SK-N-SH (cell line): ENCODE measurements around the gene CLIP3. TPM values are rescaled to one million over a fixed set of nuclear protein-coding genes. Genes with fewer than 3 reads are reported as not detected.

Experiments used
- CTCF ChIA-PET: fragments of 300-600, 350-600 bp; formaldehyde crosslinking; extraction: SDS; loops from one replicate; lab custom pipeline; 2021; lab: Yijun Ruan, JAX
- POLR2A ChIA-PET: fragments of 350-600 bp; sonication (Branson Sonifier 250); formaldehyde crosslinking; extraction: SDS; loops from one replicate; lab custom pipeline; 2020; ENCODE audit warnings: antibody characterized with exemption, inconsistent platforms; lab: Yijun Ruan, JAX
- DNase-seq: peaks from one replicate; pipeline ENCODE4 v3.0.0; 2012
- H2AFZ ChIP-seq: fragments of 200-600 bp; sonication (generic); 2 replicates; pipeline ENCODE4 v1.8.1; 2016; ENCODE audit warnings: antibody characterized with exemption, mild to moderate bottlenecking, low read depth
- H3F3A ChIP-seq: fragments of 200-600 bp; sonication (generic); replicated peaks from 2 replicates; pipeline ENCODE3; 2016; ENCODE audit warnings: antibody characterized with exemption, mild to moderate bottlenecking; ENCODE audit not compliant: insufficient read depth
- H3K27ac ChIP-seq, 2 experiments: fragments of 200-500 bp in 1 of 2; fragments of 200-600 bp in 1 of 2; sonication (Bioruptor generic) in 1 of 2; sonication (generic), shearing (Covaris generic) in 1 of 2; 2 replicates each; pipeline versions ENCODE4 v1.5.1 to v1.6.1; 2014 to 2016; ENCODE audit warnings: low read depth in 2 of 2, inconsistent platforms in 1 of 2, low read length in 1 of 2, mild to moderate bottlenecking in 1 of 2, mixed read lengths in 1 of 2
- H3K27me3 ChIP-seq: fragments of 200-600 bp; sonication (generic), shearing (Covaris generic); 2 replicates; pipeline ENCODE4 v1.6.1; 2016; ENCODE audit warnings: mixed run types; ENCODE audit not compliant: insufficient read depth
- H3K36me3 ChIP-seq, 2 experiments: fragments of 200-500 bp in 1 of 2; fragments of 200-600 bp in 1 of 2; sonication (Bioruptor generic) in 1 of 2; sonication (generic) in 1 of 2; replicated peaks in 1 of 2; 2 replicates each; pipeline versions ENCODE3 to v1.5.1; 2014 to 2016; ENCODE audit warnings: low read length in 1 of 2, mild to moderate bottlenecking in 1 of 2; ENCODE audit not compliant: insufficient read depth in 2 of 2, control insufficient read depth in 1 of 2
- H3K4me1 ChIP-seq, 2 experiments: fragments of 200-500 bp in 1 of 2; fragments of 200-600 bp in 1 of 2; sonication (Bioruptor generic) in 1 of 2; sonication (generic), shearing (Covaris generic) in 1 of 2; 2 replicates each; pipeline versions ENCODE4 v1.5.1 to v1.6.1; 2014 to 2016; ENCODE audit warnings: low read depth in 1 of 2, low read length in 1 of 2, mixed run types in 1 of 2; ENCODE audit not compliant: insufficient read depth in 2 of 2, control insufficient read depth in 1 of 2
- H3K4me2 ChIP-seq: fragments of 200-600 bp; sonication (generic), shearing (Covaris generic); 2 replicates; pipeline ENCODE4 v1.6.1; 2017; ENCODE audit warnings: mixed run types
- H3K4me3 ChIP-seq, 2 experiments: fragments of 200-500 bp in 1 of 2; fragments of 200-600 bp in 1 of 2; sonication (Bioruptor generic) in 1 of 2; sonication (generic), shearing (Covaris generic) in 1 of 2; 2 replicates each; pipeline versions ENCODE4 v1.5.1 to v1.8.1; 2014 to 2016; ENCODE audit warnings: low read depth in 2 of 2, inconsistent platforms in 1 of 2, low read length in 1 of 2, mild to moderate bottlenecking in 1 of 2, mixed read lengths in 1 of 2, moderate library complexity in 1 of 2
- H3K79me2 ChIP-seq: fragments of 200-600 bp; sonication (generic); 2 replicates; pipeline ENCODE4 v1.8.1; 2017; ENCODE audit warnings: mild to moderate bottlenecking; ENCODE audit not compliant: insufficient read depth
- H3K9ac ChIP-seq: fragments of 200-600 bp; sonication (generic); 2 replicates; pipeline ENCODE4 v1.6.1; 2017; ENCODE audit warnings: mixed run types
- H3K9me2 ChIP-seq: fragments of 200-600 bp; sonication (generic); 2 replicates; pipeline ENCODE4 v1.6.1; 2017; ENCODE audit warnings: mixed run types
- H3K9me3 ChIP-seq: fragments of 200-600 bp; sonication (generic); 2 replicates; pipeline ENCODE4 v1.6.1; 2017; ENCODE audit warnings: mixed run types, mild to moderate bottlenecking, moderate library complexity
- H4K20me1 ChIP-seq: fragments of 200-600 bp; sonication (generic); 2 replicates; pipeline ENCODE4 v1.6.1; 2017; ENCODE audit warnings: mild to moderate bottlenecking, mixed run types; ENCODE audit not compliant: insufficient read depth
- ELF1 ChIP-seq: IDR thresholded peaks from 2 replicates; pipeline ENCODE4 v1.4.0; 2012
- EZH2phosphoT487 ChIP-seq: fragments of 200-600 bp; sonication (generic); IDR thresholded peaks from 2 replicates; pipeline ENCODE4 v1.6.1; 2017; ENCODE audit warnings: low read depth, mixed run types, mild to moderate bottlenecking, antibody characterized with exemption, moderate library complexity, borderline replicate concordance
- FOSL2 ChIP-seq: IDR thresholded peaks from 2 replicates; pipeline ENCODE4 v1.4.0; 2012; ENCODE audit warnings: low read depth, mild to moderate bottlenecking, moderate library complexity, borderline replicate concordance
- FOXM1 ChIP-seq: IDR thresholded peaks from 2 replicates; pipeline ENCODE4 v1.4.0; 2012; ENCODE audit warnings: low read depth, mild to moderate bottlenecking
- GABPA ChIP-seq: IDR thresholded peaks from 2 replicates; pipeline ENCODE4 v1.4.0; 2012; ENCODE audit warnings: low read depth, mild to moderate bottlenecking
- JUND ChIP-seq: IDR thresholded peaks from 2 replicates; pipeline ENCODE4 v1.4.0; 2012
- MXI1 ChIP-seq: IDR thresholded peaks from 2 replicates; pipeline ENCODE4 v1.6.1; 2012; ENCODE audit warnings: mild to moderate bottlenecking, low read depth, low read length, improper control_type of control experiment
- NRF1 ChIP-seq: IDR thresholded peaks from 2 replicates; pipeline ENCODE4 v1.6.1; 2012; ENCODE audit warnings: low read depth, mild to moderate bottlenecking, low read length
- POLR2AphosphoS5 ChIP-seq: IDR thresholded peaks from 2 replicates; pipeline ENCODE4 v1.6.1; 2012; ENCODE audit warnings: low read depth, low read length
- RAD21 ChIP-seq: IDR thresholded peaks from 2 replicates; pipeline ENCODE4 v1.6.1; 2012; ENCODE audit warnings: mild to moderate bottlenecking, low read length
- RCOR1 ChIP-seq: fragments of 150-350 bp; IDR thresholded peaks from 2 replicates; pipeline ENCODE4 v1.6.1; 2017; ENCODE audit warnings: antibody characterized with exemption, low read length
- RFX5 ChIP-seq: IDR thresholded peaks from 2 replicates; pipeline ENCODE4 v1.6.1; 2012; ENCODE audit warnings: mild to moderate bottlenecking, improper control_type of control experiment, low read length
- RXRA ChIP-seq: IDR thresholded peaks from 2 replicates; pipeline ENCODE4 v1.4.0; 2012; ENCODE audit warnings: low read depth, mild to moderate bottlenecking, borderline replicate concordance
- SIN3A ChIP-seq: IDR thresholded peaks from 2 replicates; pipeline ENCODE4 v1.6.1; 2012; ENCODE audit warnings: low read depth, mild to moderate bottlenecking, low read length, moderate library complexity, borderline replicate concordance
- SMC3 ChIP-seq: IDR thresholded peaks from 2 replicates; pipeline ENCODE4 v1.6.1; 2012; ENCODE audit warnings: low read depth, low read length, improper control_type of control experiment
- TAF1 ChIP-seq: IDR thresholded peaks from 2 replicates; pipeline ENCODE4 v1.6.1; 2012; ENCODE audit warnings: low read depth, mild to moderate bottlenecking, low read length, moderate library complexity, borderline replicate concordance
- TCF12 ChIP-seq: IDR thresholded peaks from 2 replicates; pipeline ENCODE4 v1.4.0; 2012
- YY1 ChIP-seq: IDR thresholded peaks from 2 replicates; pipeline ENCODE4 v1.4.0; 2012; ENCODE audit warnings: low read depth, mild to moderate bottlenecking
- WGBS: methylation state at CpG from one replicate; pipeline ENCODE4 v1.1.6; 2017; ENCODE audit warnings: low lambda C conversion rate; 5-methylcytosine and 5-hydroxymethylcytosine counted together
- polyA plus RNA-seq, 3 experiments: library from polyadenylated mRNA; depleted of rRNA; stranded (reverse); fragments of >200 nt; gene quantifications; 2 replicates each; pipeline ENCODE4 v1.2.3, GENCODE V29; 2012
- TF ChIP-seq, protein P1 (sequence below): IDR thresholded peaks from 2 replicates; pipeline ENCODE4 v1.4.0; 2012; ENCODE audit warnings: low read depth, borderline replicate concordance
- TF ChIP-seq, protein P2 (sequence below): fragments of 150-350 bp; IDR thresholded peaks from 2 replicates; pipeline ENCODE4 v1.6.1; 2017; ENCODE audit warnings: antibody characterized with exemption, low read length, low read depth, borderline replicate concordance
- TF ChIP-seq, protein P3 (sequence below): fragments of 200-600 bp; sonication (generic); IDR thresholded peaks from 2 replicates; pipeline ENCODE4 v1.6.1; 2017; ENCODE audit warnings: antibody characterized with exemption, mild to moderate bottlenecking, moderate library complexity
- TF ChIP-seq, protein P4 (sequence below): IDR thresholded peaks from 2 replicates; pipeline ENCODE4 v1.4.0; 2012; ENCODE audit warnings: low read depth, borderline replicate concordance
- TF ChIP-seq, protein P5 (sequence below): IDR thresholded peaks from 2 replicates; pipeline ENCODE4; 2012

CLIP3 gene
- polyA plus RNA-seq, 1 of the 3 experiments (the other 2 are of a cell fraction) = 13.1 TPM

DNA sequence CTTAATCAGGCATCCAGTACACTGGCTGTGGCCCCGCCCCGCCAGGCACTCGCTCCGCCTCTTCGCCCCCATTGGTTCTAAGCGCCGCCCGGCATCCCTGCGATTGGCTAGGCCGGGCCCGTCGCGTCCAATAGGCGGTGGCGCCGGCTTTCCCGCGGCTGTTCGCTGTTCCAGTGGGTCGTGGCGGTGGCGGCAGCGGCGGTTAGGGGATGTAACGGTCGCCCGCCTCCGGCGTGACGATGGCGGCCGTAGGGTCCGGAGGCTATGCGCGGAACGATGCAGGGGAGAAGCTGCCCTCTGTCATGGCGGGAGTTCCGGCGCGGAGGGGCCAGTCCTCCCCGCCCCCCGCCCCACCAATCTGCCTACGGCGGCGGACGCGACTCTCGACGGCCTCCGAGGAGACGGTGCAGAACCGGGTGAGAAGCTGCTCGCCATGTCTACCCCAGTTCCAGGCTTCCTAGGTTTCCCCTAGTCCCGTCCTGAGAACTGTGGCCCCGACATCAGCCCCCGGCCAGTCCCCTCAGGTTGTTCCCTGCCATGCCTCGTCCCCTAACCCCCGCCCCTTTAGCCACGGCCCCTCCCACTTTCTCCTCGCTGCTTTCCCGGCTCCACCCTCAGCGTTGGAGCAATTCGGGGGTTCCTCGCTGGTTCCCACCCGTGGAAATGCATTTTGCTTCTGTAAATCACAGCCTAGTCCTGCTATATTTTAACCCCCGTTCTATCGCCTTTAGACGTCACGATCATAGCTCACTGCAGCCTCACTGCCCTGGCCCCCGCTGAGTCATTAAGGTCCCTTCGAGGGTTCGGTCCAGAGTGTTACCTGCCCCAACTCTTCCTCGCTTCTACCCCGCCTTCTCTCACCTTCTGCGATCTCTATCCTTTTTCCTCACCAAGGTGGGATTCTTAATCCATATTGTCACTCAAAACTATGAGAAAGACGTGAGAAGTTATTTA, 22.3 kb upstream of the CLIP3 start, which contains the start of gene WDR62 (continued):
- TF ChIP-seq YY1 = peak; percentile 56; the same call in 1 of the 2 replicates
- TF ChIP-seq MXI1 = peak; percentile 95
- TF ChIP-seq SIN3A = peak; percentile 97
- no peak for TF ChIP-seq RXRA
- peak; percentile 81 for TF ChIP-seq FOXM1
- no peak for TF ChIP-seq TAF1
- no peak for TF ChIP-seq POLR2AphosphoS5
- no peak for TF ChIP-seq RAD21
- TF ChIP-seq TCF12 = no peak
- no peak; the same call in 1 of the 2 replicates for TF ChIP-seq RFX5
- TF ChIP-seq ELF1 = no peak
- TF ChIP-seq RCOR1 = no peak
- TF ChIP-seq, protein P1, sequence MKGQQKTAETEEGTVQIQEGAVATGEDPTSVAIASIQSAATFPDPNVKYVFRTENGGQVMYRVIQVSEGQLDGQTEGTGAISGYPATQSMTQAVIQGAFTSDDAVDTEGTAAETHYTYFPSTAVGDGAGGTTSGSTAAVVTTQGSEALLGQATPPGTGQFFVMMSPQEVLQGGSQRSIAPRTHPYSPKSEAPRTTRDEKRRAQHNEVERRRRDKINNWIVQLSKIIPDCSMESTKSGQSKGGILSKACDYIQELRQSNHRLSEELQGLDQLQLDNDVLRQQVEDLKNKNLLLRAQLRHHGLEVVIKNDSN = no peak
- no peak for TF ChIP-seq EZH2phosphoT487

DNA sequence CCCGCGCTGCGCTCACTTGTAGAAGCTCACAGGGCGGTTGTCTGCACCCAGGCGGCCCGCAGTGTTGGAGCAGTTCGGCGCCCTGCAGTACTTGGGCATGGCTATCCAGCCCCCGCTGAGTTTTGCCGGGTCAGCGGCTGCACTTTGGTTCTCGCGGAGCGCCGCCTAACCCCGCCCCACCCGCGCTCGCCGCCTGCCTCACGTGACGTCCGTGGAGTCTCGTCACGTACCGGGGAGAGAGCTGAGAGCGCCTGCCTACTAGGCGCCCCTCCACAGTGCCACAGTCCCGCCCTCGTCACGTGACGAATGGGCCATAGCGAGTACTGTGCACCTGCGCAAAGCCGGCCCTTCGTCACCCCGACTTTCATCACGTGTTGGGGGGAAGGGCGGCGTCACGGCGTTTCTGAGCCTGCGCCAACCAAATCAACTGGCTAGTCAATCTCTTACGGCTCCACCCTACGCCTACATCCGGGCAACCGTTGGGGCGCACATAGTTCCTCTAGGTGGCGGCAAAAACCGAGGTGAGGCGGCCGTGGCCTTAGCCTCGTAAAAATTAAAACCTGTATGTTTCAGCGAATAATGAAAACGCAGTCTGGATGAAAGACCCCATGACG, 21.6 kb upstream of the CLIP3 start, which contains the start of gene THAP8:
Gene THAP8, minus strand, starts transcription at position 167 of the 614 bp plus-strand sequence. Its CDS starts 68 bp downstream, at position 99.
- Histone ChIP-seq H3K4me1 (peaks cover 3 to 5% of the 10 kb centered on the region in 2 experiments; a peak in 2 of 4 replicates), H3K79me2 (peaks cover 41% of the 10 kb centered on the region), H3F3A (peaks cover 15% of the 10 kb centered on the region), H3K27ac (peak within 1 kb of the TSS; percentile 95 to 98), H3K9ac (peak within 1 kb of the TSS; percentile 76), H3K4me2 (peak within 1 kb of the TSS; percentile 80), H3K9me2 (no peaks in the 10 kb centered on the region), H3K36me3 (no peaks in the 10 kb centered on the region), H3K4me3 (peak within 1 kb of the TSS; percentile 64 to 68), H4K20me1 (peaks cover 16% of the 10 kb centered on the region; the same call in 1 of the 2 replicates), H3K27me3 (no peaks in the 10 kb centered on the region), H2AFZ (peak within 1 kb of the TSS; percentile 82), H3K9me3 (no peaks in the 10 kb centered on the region)
- ChIA-PET CTCF (interaction anchor here (1.1 to 3.3 kb wide), 3 partner anchors 17 to 107 kb away, joined by 4 to 16 read pairs (median 5); partner anchors contain the start of gene CLIP3), POLR2A (interaction anchor here (0.9 to 1.6 kb wide), 4 partner anchors 9 to 186 kb away, joined by 3 to 6 read pairs (median 4); partner anchors contain the start of genes ALKBH6, APLP1 and CLIP3)
- WGBS = 2% methylated on average over 35 of the region's 56 CpGs
- peak; percentile 98 for DNase-seq
- TF ChIP-seq TAF1 (0 out of 2 replicates have a peak, but pooled peaks have one; percentile 14), GABPA (no peak), SMC3 (no peak; the same call in 1 of the 2 replicates), FOSL2 (no peak), RAD21 (0 out of 2 replicates have a peak, but pooled peaks have one; percentile 5), MXI1 (no peak), JUND (no peak), NRF1 (peak; percentile 91)
- TF ChIP-seq, protein P2, sequence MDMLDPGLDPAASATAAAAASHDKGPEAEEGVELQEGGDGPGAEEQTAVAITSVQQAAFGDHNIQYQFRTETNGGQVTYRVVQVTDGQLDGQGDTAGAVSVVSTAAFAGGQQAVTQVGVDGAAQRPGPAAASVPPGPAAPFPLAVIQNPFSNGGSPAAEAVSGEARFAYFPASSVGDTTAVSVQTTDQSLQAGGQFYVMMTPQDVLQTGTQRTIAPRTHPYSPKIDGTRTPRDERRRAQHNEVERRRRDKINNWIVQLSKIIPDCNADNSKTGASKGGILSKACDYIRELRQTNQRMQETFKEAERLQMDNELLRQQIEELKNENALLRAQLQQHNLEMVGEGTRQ = peak; percentile 98
- TF ChIP-seq, protein P3, sequence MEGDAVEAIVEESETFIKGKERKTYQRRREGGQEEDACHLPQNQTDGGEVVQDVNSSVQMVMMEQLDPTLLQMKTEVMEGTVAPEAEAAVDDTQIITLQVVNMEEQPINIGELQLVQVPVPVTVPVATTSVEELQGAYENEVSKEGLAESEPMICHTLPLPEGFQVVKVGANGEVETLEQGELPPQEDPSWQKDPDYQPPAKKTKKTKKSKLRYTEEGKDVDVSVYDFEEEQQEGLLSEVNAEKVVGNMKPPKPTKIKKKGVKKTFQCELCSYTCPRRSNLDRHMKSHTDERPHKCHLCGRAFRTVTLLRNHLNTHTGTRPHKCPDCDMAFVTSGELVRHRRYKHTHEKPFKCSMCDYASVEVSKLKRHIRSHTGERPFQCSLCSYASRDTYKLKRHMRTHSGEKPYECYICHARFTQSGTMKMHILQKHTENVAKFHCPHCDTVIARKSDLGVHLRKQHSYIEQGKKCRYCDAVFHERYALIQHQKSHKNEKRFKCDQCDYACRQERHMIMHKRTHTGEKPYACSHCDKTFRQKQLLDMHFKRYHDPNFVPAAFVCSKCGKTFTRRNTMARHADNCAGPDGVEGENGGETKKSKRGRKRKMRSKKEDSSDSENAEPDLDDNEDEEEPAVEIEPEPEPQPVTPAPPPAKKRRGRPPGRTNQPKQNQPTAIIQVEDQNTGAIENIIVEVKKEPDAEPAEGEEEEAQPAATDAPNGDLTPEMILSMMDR = peak; percentile 64
- TF ChIP-seq, protein P4, sequence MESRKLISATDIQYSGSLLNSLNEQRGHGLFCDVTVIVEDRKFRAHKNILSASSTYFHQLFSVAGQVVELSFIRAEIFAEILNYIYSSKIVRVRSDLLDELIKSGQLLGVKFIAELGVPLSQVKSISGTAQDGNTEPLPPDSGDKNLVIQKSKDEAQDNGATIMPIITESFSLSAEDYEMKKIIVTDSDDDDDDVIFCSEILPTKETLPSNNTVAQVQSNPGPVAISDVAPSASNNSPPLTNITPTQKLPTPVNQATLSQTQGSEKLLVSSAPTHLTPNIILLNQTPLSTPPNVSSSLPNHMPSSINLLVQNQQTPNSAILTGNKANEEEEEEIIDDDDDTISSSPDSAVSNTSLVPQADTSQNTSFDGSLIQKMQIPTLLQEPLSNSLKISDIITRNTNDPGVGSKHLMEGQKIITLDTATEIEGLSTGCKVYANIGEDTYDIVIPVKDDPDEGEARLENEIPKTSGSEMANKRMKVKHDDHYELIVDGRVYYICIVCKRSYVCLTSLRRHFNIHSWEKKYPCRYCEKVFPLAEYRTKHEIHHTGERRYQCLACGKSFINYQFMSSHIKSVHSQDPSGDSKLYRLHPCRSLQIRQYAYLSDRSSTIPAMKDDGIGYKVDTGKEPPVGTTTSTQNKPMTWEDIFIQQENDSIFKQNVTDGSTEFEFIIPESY = 0 out of 2 replicates have a peak, but pooled peaks have one; percentile 28
- TF ChIP-seq, protein P5, sequence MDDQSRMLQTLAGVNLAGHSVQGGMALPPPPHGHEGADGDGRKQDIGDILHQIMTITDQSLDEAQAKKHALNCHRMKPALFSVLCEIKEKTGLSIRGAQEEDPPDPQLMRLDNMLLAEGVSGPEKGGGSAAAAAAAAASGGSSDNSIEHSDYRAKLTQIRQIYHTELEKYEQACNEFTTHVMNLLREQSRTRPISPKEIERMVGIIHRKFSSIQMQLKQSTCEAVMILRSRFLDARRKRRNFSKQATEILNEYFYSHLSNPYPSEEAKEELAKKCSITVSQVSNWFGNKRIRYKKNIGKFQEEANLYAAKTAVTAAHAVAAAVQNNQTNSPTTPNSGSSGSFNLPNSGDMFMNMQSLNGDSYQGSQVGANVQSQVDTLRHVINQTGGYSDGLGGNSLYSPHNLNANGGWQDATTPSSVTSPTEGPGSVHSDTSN = peak; percentile 54; the same call in 1 of the 2 replicates
